ENCODE data around the gene AVPR2.

AVPR2 gene

GRCh38 chrX:153934148-153934761, 29.8 kb downstream of the AVPR2 start:
- DNase-seq: no peak

- DNase-seq: peak; percentile 20
These were observed 30.4 kb downstream of the AVPR2 start, which contains the start of gene NAA10 for GRCh38 chrX:153934762-153935325. NAA10 (minus strand) TSS chrX:153935037; CDS start chrX:153934904, 133 bp downstream.

- DNase-seq: no peak
These were observed 30.9 kb downstream of the AVPR2 start for GRCh38 chrX:153935326-153935851.

GRCh38 chrX:153937056-153937455, 32.6 kb downstream of the AVPR2 start:
- no peak for DNase-seq

- no peak for DNase-seq
These were observed 33.8 kb downstream of the AVPR2 start for GRCh38 chrX:153938226-153938786.

GRCh38 chrX:153939573-153939972, 35.1 kb downstream of the AVPR2 start:
- DNase-seq: no peak

- no peak for DNase-seq
These were observed 37.1 kb downstream of the AVPR2 start for GRCh38 chrX:153941336-153942252.

GRCh38 chrX:153944140-153944799, 39.8 kb downstream of the AVPR2 start, which contains the start of gene RENBP:
RENBP (minus strand) TSS chrX:153944643; CDS start chrX:153944610, 33 bp downstream.
- DNase-seq: no peak

- no peak for DNase-seq
These were observed 40.3 kb downstream of the AVPR2 start for GRCh38 chrX:153944800-153945150.

GRCh38 chrX:153945956-153946943, 41.8 kb downstream of the AVPR2 start:
- DNase-seq: no peak

- no peak for DNase-seq
These were observed 42.7 kb downstream of the AVPR2 start for GRCh38 chrX:153947009-153947769.

- DNase-seq: no peak
These were observed 43.6 kb downstream of the AVPR2 start for GRCh38 chrX:153948002-153948466.

GRCh38 chrX:153948847-153949805, 44.7 kb downstream of the AVPR2 start:
- DNase-seq: peak; percentile 27

GRCh38 chrX:153950127-153950526, 45.7 kb downstream of the AVPR2 start:
- no peak for DNase-seq

GRCh38 chrX:153951683-153952372, 47.4 kb downstream of the AVPR2 start:
- no peak for DNase-seq

GRCh38 chrX:153952373-153953026, 48.0 kb downstream of the AVPR2 start:
- no peak for DNase-seq

GRCh38 chrX:153953342-153953830, 48.9 kb downstream of the AVPR2 start:
- DNase-seq: no peak

Data from DMS79 (cell line).